Measurements from ENCODE around the gene NDUFB1.

The NDUFB1 gene

DNA sequence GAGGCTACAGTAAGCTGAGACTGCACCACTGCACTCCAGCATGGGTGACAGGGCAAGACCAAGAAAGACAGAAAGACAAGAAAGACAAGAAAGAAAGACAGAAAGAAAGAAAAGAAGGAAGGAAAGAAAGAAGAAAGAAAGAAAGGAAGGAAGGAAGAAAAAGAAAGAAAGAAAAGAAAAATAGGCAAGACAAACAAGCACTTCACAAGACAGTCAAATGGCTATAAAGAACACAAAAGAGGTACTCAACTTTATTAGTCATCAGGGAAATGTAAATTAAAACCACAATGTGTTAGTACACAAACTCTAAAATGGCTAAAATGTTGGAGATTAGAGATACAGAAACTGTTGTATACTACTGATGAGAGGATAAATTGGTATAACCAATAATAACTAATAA lies 21.7 kb downstream of the NDUFB1 start:
- no peak for DNase-seq (ENCODE audit: low read depth in 2 of 2)

DNA sequence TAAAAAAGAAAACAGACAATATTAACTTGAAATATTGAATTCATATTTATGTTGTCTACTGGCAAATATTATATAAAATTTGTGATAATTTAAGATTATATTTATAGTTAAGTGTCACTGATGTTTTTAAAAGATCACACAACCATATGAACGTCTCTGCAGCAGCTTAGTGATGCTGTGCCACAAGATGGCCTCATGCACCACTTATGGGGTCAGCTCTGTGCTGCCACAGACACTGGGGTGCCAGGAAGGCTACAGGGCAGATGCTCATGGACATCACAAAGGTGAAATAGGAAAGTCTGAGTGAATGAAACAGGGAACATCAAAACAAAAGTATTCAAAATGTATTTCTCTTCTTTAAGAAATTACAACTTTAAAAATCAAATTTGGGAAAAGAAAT lies 28.2 kb downstream of the NDUFB1 start:
- no peak for DNase-seq (ENCODE audit: low read depth in 2 of 2)

DNA sequence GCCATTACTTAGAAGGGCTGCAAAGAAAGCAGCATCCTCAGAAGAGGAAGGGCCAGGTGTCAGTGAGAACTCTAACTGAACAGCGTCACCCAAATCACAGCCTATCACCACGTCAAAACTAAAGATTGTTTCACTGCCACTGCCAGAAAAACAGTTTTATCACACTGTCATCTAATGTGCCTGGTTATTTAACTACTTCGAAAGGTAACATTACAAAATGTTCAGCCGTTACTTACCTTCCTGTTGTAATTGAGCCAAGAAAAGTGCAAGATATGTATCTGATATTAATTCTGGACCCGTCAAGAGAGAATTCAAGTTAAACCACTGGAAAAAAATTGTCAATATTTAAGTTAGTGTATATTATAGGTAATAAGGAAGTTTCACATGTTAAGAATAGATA lies 33.0 kb downstream of the NDUFB1 start:
- no peak for DNase-seq (ENCODE audit: low read depth in 2 of 2)

DNA sequence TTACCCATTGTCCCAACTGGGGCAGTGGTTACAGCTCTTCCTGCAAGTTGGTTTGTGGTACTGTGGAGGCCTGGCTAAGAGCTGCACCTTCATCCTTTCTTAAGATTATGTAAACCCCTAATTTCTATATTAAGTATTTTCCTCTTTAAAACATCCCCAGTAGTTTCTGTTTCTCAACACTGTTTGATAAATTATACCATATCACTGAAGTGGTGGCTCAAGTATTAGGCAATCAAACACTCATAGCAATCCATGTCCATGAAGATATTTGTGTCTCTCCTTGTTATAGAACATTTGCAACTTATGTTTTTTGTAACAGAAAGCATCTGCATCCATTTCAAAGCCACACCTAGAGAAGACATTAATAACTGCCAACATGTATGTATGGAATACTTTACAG lies 47.0 kb downstream of the NDUFB1 start:
- no peak for DNase-seq (ENCODE audit: low read depth in 2 of 2)
